Type B pancreatic cell (in vitro differentiated cells): ENCODE results near the gene SMIM24. TPM values are rescaled to one million over a fixed set of nuclear protein-coding genes. Genes with fewer than 3 reads are reported as not detected.

ENCODE experiments used
- DNase-seq: peaks from one replicate; pipeline ENCODE4 v3.0.0; 2021; ENCODE audit warnings: mixed read lengths; ENCODE audit not compliant: unreplicated experiment; ENCODE audit errors: extremely low spot score
- H3K27ac Mint-ChIP-seq: 2 replicates; pipeline ENCODE4 v1.8.0; 2021; ENCODE audit warnings: mild to moderate bottlenecking, mixed read lengths
- H3K27me3 Mint-ChIP-seq: 2 replicates; pipeline ENCODE4 v1.8.0; 2021; ENCODE audit warnings: mixed read lengths
- H3K36me3 Mint-ChIP-seq: 2 replicates; pipeline ENCODE4 v1.8.0; 2021; ENCODE audit warnings: mixed read lengths
- H3K4me1 Mint-ChIP-seq: one replicate; pipeline ENCODE4 v1.8.0; 2021; ENCODE audit warnings: mixed read lengths; ENCODE audit not compliant: unreplicated experiment
- H3K4me3 Mint-ChIP-seq: 2 replicates; pipeline ENCODE4 v1.8.0; 2021; ENCODE audit warnings: mild to moderate bottlenecking, mixed read lengths
- H3K9me3 Mint-ChIP-seq: 2 replicates; pipeline ENCODE4 v1.8.0; 2021; ENCODE audit warnings: mixed read lengths
- CTCF ChIP-seq: fragments of 200-600 bp; sonication (generic); conservative IDR thresholded peaks from 2 replicates; pipeline ENCODE4 v1.5.0; 2021; ENCODE audit warnings: antibody characterized with exemption, mild to moderate bottlenecking
- total RNA-seq: library from RNA; stranded (reverse); gene quantifications from 2 replicates; pipeline ENCODE4 v1.2.1, GENCODE V29; 2021; ENCODE audit warnings: low replicate concordance

Gene SMIM24
- total RNA-seq, 1 donor from 2014 or later, result 7.0 TPM

GRCh38 chr19:3504735-3505134 lies 24.4 kb upstream of the SMIM24 start:
- Mint-ChIP-seq H3K27me3 (no peaks in the 10 kb centered on the region), H3K4me1 (peaks cover 23% of the 10 kb centered on the region), H3K36me3 (peaks cover 3% of the 10 kb centered on the region), H3K9me3 (peaks cover 4% of the 10 kb centered on the region), H3K27ac (peak overlapping the region; percentile 98), H3K4me3 (peak overlapping the region; percentile 94)
- DNase-seq, result no peak
- TF ChIP-seq CTCF, result no peak

- Mint-ChIP-seq H3K27ac (no peak overlapping the region), H3K4me3 (no peak overlapping the region), H3K4me1 (peaks cover 21% of the 10 kb centered on the region), H3K36me3 (peaks cover under 1% of the 10 kb centered on the region), H3K9me3 (peaks cover 4% of the 10 kb centered on the region), H3K27me3 (no peaks in the 10 kb centered on the region)
- no peak for TF ChIP-seq CTCF
- DNase-seq, result no peak
These were observed 22.8 kb upstream of the SMIM24 start for GRCh38 chr19:3503036-3503572.

GRCh38 chr19:3501780-3502179 lies 21.5 kb upstream of the SMIM24 start:
- no peaks in the 10 kb centered on the region for H3K27me3 Mint-ChIP-seq
- no peak overlapping the region for H3K27ac Mint-ChIP-seq
- H3K4me3 Mint-ChIP-seq, result no peak overlapping the region
- peaks cover 9% of the 10 kb centered on the region for H3K36me3 Mint-ChIP-seq
- DNase-seq, result no peak
- peaks cover 24% of the 10 kb centered on the region for H3K4me1 Mint-ChIP-seq
- no peak for TF ChIP-seq CTCF
- H3K9me3 Mint-ChIP-seq, result peaks cover 4% of the 10 kb centered on the region

- H3K27me3 Mint-ChIP-seq, result no peaks in the 10 kb centered on the region
- DNase-seq, result peak; percentile 94
- peak within 1 kb of the TSS; percentile 93 for H3K4me3 Mint-ChIP-seq
- peak within 1 kb of the TSS; percentile 98 for H3K27ac Mint-ChIP-seq
- peaks cover 4% of the 10 kb centered on the region for H3K9me3 Mint-ChIP-seq
- no peak for TF ChIP-seq CTCF
- H3K36me3 Mint-ChIP-seq, result peaks cover 9% of the 10 kb centered on the region
- H3K4me1 Mint-ChIP-seq, result peaks cover 19% of the 10 kb centered on the region
These were observed 20.2 kb upstream of the SMIM24 start, which contains the start of gene DOHH for GRCh38 chr19:3500429-3501101. DOHH (minus strand) TSS chr19:3500674; CDS start chr19:3496814, 3,860 bp downstream.

- Mint-ChIP-seq H3K4me1 (peaks cover 18% of the 10 kb centered on the region), H3K4me3 (peak overlapping the region; percentile 93), H3K27me3 (no peaks in the 10 kb centered on the region), H3K27ac (peak overlapping the region; percentile 98), H3K36me3 (peaks cover 9% of the 10 kb centered on the region), H3K9me3 (peaks cover 4% of the 10 kb centered on the region)
- DNase-seq, result no peak
- no peak for TF ChIP-seq CTCF
These were observed 19.6 kb upstream of the SMIM24 start for GRCh38 chr19:3499738-3500428.
